Activated effector memory CD4-positive, alpha-beta T cell treated with anti-CD3 and anti-CD28 coated beads, Interleukin-2, amount 50 U/mL, for 16 hours (primary cell): Measurements from ENCODE around the gene OR8B4.
"Not testable (repeated sequence)": the region's sequence is repeated elsewhere in the genome, so short reads cannot be mapped to it uniquely, and the experiment has no call there.

ENCODE experiments used
- DNase-seq: peaks from one replicate; pipeline ENCODE4 v3.0.0-alpha.2; 2020

OR8B4 gene

GRCh38 chr11:124403186-124403585 is 21.5 kb downstream of the OR8B4 start:
- DNase-seq = not testable (repeated sequence)

- DNase-seq = peak; percentile 72
Observed at GRCh38 chr11:124402326-124402922, 22.2 kb downstream of the OR8B4 start.

- no peak for DNase-seq
Observed at GRCh38 chr11:124398924-124399323, 25.7 kb downstream of the OR8B4 start, which contains the start of gene OR8B3. TSS of gene OR8B3 (minus strand) at chr11:124399024. CDS start at chr11:124397351, 1,673 bp downstream.

GRCh38 chr11:124396847-124397246 is 27.8 kb downstream of the OR8B4 start:
- DNase-seq = not testable (repeated sequence)

- DNase-seq = no peak
Observed at GRCh38 chr11:124394408-124394807, 30.3 kb downstream of the OR8B4 start.

GRCh38 chr11:124384399-124384798 is 40.3 kb downstream of the OR8B4 start, which contains the start of gene OR8B2:
TSS of gene OR8B2 (minus strand) at chr11:124384499. CDS start at chr11:124383343, 1,156 bp downstream.
- no peak for DNase-seq

- not testable (repeated sequence) for DNase-seq
Observed at GRCh38 chr11:124382857-124383256, 41.8 kb downstream of the OR8B4 start.

GRCh38 chr11:124380585-124380984 is 44.1 kb downstream of the OR8B4 start:
- DNase-seq = no peak

- no peak for DNase-seq
Observed at GRCh38 chr11:124376280-124376679, 48.4 kb downstream of the OR8B4 start.
